T-helper 2 cell treated with Interferon-gamma antibody and Interleukin-4, amounts not matched to agents 5 μg/mL and 100 μg/mL, for 36 hours (primary cell): ENCODE data around the gene BEST2.
"Not testable (repeated sequence)": the region's sequence is repeated elsewhere in the genome, so short reads cannot be mapped to it uniquely, and the experiment has no call there.

Experiments
- DNase-seq: peaks from one replicate; pipeline ENCODE4 v3.0.0; 2021; ENCODE audit warnings: low spot score
- H3K27ac Mint-ChIP-seq: one replicate; pipeline ENCODE4 v1.8.0; 2021; ENCODE audit warnings: mild to moderate bottlenecking, mixed read lengths
- H3K27me3 Mint-ChIP-seq: one replicate; pipeline ENCODE4 v1.8.0; 2021; ENCODE audit warnings: low read depth, mixed read lengths
- H3K36me3 Mint-ChIP-seq: one replicate; pipeline ENCODE4 v1.8.0; 2021; ENCODE audit warnings: low read depth, mixed read lengths
- H3K4me1 Mint-ChIP-seq: one replicate; pipeline ENCODE4 v1.8.0; 2021; ENCODE audit warnings: low read depth, mixed read lengths
- H3K4me3 Mint-ChIP-seq: one replicate; pipeline ENCODE4 v1.8.0; 2022; ENCODE audit warnings: mild to moderate bottlenecking, moderate library complexity, mixed read lengths
- H3K9me3 Mint-ChIP-seq: one replicate; pipeline ENCODE4 v1.8.0; 2021; ENCODE audit warnings: mixed read lengths

Gene BEST2

GRCh38 chr19:12791345-12792050 lies 39.9 kb downstream of the BEST2 start, which contains the start of gene JUNB:
Gene JUNB (plus strand): TSS chr19:12791486. CDS start chr19:12791772, 286 bp downstream.
- H3K36me3 Mint-ChIP-seq = peaks cover 11% of the 10 kb centered on the region
- H3K4me1 Mint-ChIP-seq = peaks cover 38% of the 10 kb centered on the region
- H3K27me3 Mint-ChIP-seq = no peaks in the 10 kb centered on the region
- peak within 1 kb of the TSS; percentile 95 for H3K4me3 Mint-ChIP-seq
- peak; percentile 97 for DNase-seq
- H3K27ac Mint-ChIP-seq = peak within 1 kb of the TSS; percentile 98
- H3K9me3 Mint-ChIP-seq = no peaks in the 10 kb centered on the region

DNA sequence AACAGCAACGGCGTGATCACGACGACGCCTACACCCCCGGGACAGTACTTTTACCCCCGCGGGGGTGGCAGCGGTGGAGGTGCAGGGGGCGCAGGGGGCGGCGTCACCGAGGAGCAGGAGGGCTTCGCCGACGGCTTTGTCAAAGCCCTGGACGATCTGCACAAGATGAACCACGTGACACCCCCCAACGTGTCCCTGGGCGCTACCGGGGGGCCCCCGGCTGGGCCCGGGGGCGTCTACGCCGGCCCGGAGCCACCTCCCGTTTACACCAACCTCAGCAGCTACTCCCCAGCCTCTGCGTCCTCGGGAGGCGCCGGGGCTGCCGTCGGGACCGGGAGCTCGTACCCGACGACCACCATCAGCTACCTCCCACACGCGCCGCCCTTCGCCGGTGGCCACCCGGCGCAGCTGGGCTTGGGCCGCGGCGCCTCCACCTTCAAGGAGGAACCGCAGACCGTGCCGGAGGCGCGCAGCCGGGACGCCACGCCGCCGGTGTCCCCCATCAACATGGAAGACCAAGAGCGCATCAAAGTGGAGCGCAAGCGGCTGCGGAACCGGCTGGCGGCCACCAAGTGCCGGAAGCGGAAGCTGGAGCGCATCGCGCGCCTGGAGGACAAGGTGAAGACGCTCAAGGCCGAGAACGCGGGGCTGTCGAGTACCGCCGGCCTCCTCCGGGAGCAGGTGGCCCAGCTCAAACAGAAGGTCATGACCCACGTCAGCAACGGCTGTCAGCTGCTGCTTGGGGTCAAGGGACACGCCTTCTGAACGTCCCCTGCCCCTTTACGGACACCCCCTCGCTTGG lies 40.7 kb downstream of the BEST2 start:
- peaks cover 13% of the 10 kb centered on the region for H3K36me3 Mint-ChIP-seq
- H3K27me3 Mint-ChIP-seq = no peaks in the 10 kb centered on the region
- peak overlapping the region; percentile 98 for H3K27ac Mint-ChIP-seq
- peaks cover 38% of the 10 kb centered on the region for H3K4me1 Mint-ChIP-seq
- H3K4me3 Mint-ChIP-seq = peak overlapping the region; percentile 95
- peak; percentile 76 for DNase-seq
- no peaks in the 10 kb centered on the region for H3K9me3 Mint-ChIP-seq

GRCh38 chr19:12792853-12793289 lies 41.3 kb downstream of the BEST2 start:
- peak overlapping the region; percentile 98 for H3K27ac Mint-ChIP-seq
- peaks cover 38% of the 10 kb centered on the region for H3K4me1 Mint-ChIP-seq
- H3K4me3 Mint-ChIP-seq = peak overlapping the region; percentile 95
- DNase-seq = no peak
- peaks cover 13% of the 10 kb centered on the region for H3K36me3 Mint-ChIP-seq
- no peaks in the 10 kb centered on the region for H3K27me3 Mint-ChIP-seq
- H3K9me3 Mint-ChIP-seq = no peaks in the 10 kb centered on the region

GRCh38 chr19:12793290-12794195 lies 42.0 kb downstream of the BEST2 start:
- Mint-ChIP-seq H3K4me3 (peak overlapping the region; percentile 95), H3K36me3 (peaks cover 13% of the 10 kb centered on the region), H3K9me3 (no peaks in the 10 kb centered on the region), H3K4me1 (peaks cover 34% of the 10 kb centered on the region), H3K27ac (peak overlapping the region; percentile 98), H3K27me3 (no peaks in the 10 kb centered on the region)
- DNase-seq = peak; percentile 95

- no peaks in the 10 kb centered on the region for H3K27me3 Mint-ChIP-seq
- H3K4me3 Mint-ChIP-seq = peak overlapping the region; percentile 79
Observed at GRCh38 chr19:12794196-12794941, 42.8 kb downstream of the BEST2 start.

DNA sequence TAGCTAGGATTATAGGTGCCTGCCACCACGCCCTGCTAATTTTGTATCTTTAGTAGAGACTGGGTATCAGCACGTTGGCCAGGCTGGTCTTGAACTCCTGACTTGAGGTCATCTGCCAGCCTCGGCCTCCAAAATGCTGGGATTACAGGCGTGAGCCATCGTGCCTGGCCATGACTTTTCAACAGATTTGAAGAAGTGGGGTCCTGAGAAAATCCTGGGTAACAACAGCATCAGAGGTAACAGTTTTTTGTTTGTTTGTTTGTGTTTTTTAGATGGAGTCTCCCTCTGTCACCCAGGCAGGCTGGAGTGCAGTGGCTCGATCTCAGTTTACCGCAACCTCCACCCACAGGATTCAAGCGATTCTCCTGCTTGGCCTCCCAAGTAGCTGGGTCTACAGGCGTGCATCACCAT lies 43.4 kb downstream of the BEST2 start:
- Mint-ChIP-seq H3K9me3 (no peaks in the 10 kb centered on the region), H3K27me3 (no peaks in the 10 kb centered on the region), H3K4me3 (peak overlapping the region; percentile 79), H3K36me3 (peaks cover 15% of the 10 kb centered on the region), H3K27ac (no peak overlapping the region), H3K4me1 (peaks cover 31% of the 10 kb centered on the region)
- DNase-seq = no peak

More at GRCh38 chr19:12794196-12794941, 42.8 kb downstream of the BEST2 start:
- peaks cover 29% of the 10 kb centered on the region for H3K4me1 Mint-ChIP-seq
- no peak for DNase-seq
- H3K36me3 Mint-ChIP-seq = peaks cover 15% of the 10 kb centered on the region
- H3K27ac Mint-ChIP-seq = peak overlapping the region; percentile 94
- no peaks in the 10 kb centered on the region for H3K9me3 Mint-ChIP-seq

DNA sequence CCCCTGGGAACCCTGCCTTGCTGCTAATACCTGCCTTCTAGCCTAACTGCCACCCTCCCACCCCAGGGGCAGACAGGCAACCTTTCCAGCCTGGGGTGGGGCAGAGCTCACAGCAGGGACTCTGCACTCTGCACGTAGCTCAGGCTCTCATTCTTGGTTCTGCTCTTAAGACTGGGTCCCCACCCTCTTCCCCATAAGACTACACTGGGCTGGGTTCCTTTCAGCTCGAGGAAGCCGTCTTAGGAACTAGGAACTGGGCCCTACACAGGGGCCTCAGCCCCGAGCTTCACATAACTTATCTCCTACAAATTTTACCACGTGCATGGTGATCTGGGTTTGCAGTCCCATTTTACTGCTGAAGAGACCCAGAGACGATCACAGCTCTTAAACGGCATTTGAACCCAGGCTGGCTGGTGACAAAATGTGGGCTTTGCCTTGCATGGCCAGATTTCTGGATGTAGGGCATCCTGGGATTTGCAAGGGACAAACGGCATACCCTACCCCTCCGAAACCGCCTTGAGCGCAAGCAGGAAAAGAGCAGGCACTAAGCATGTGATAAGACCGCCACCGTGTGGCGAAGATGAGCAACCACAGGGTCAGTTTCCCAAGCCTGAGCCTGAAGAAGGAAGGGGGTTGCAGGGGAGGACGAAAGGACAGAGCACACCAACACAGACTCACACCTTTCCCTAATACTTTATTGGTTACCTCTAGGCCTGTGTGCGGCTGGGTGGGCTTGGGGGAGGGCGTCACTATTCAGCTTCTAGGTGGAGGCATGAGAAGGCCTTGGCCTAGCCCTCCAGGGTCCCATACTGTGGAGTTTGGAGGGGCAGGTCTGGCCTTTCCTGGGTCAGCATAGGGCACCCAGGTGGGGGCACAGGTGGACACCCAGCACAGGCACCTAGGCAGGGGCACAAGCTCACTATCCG lies 44.8 kb downstream of the BEST2 start:
- H3K4me3 Mint-ChIP-seq = peak overlapping the region; percentile 84
- H3K27ac Mint-ChIP-seq = peak overlapping the region; percentile 84
- peak; percentile 73 for DNase-seq
- H3K4me1 Mint-ChIP-seq = peaks cover 28% of the 10 kb centered on the region
- H3K27me3 Mint-ChIP-seq = no peaks in the 10 kb centered on the region
- H3K36me3 Mint-ChIP-seq = peaks cover 21% of the 10 kb centered on the region
- H3K9me3 Mint-ChIP-seq = no peaks in the 10 kb centered on the region

DNA sequence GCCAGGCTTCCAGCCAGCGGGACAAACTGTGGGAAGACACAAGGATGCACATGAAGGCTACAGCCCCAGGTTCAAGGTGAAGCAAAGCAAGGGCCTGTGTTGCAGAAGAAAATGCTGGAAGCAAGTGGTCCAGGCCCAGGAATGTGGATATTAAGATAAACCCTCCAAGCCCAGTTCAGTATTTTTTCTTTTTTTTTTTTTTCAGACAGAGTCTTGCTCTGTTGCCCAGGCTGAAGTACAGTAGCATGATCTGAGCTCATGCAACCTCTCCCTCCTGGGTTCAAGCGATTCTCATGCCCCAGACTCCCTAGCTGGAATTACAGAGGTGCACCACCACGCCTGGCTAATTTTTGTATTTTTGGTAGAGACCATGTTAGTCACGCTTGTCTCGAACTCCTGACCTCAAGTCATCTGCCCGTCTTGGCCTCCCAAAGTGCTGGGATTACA lies 45.6 kb downstream of the BEST2 start:
- Mint-ChIP-seq H3K27me3 (no peaks in the 10 kb centered on the region), H3K9me3 (no peaks in the 10 kb centered on the region), H3K27ac (no peak overlapping the region), H3K4me3 (no peak overlapping the region), H3K4me1 (peaks cover 29% of the 10 kb centered on the region), H3K36me3 (peaks cover 21% of the 10 kb centered on the region)
- DNase-seq = no peak

DNA sequence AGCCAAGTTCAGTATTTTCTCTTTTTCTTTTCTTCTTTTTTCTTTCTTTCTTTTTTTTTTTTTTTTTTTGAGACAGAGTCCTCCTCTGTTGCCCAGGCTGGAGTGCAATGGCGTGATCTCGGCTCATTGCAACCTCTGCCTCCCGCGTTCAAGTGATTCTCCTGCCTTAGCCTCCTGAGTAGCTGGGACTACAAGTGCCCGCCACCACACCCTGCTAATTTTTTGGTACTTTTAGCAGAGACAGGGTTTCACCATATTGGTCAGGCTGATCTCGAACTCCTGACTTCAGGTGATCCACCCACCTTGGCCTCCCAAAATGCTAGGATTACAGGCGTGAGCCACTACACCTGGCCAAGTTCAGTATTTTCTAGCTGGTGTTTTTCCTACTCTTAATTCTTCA lies 46.0 kb downstream of the BEST2 start:
- not testable (repeated sequence) for H3K27me3 Mint-ChIP-seq, DNase-seq, H3K27ac Mint-ChIP-seq, H3K9me3 Mint-ChIP-seq, H3K4me3 Mint-ChIP-seq
- H3K36me3 Mint-ChIP-seq = peaks cover 17% of the 10 kb centered on the region
- H3K4me1 Mint-ChIP-seq = peaks cover 33% of the 10 kb centered on the region

DNA sequence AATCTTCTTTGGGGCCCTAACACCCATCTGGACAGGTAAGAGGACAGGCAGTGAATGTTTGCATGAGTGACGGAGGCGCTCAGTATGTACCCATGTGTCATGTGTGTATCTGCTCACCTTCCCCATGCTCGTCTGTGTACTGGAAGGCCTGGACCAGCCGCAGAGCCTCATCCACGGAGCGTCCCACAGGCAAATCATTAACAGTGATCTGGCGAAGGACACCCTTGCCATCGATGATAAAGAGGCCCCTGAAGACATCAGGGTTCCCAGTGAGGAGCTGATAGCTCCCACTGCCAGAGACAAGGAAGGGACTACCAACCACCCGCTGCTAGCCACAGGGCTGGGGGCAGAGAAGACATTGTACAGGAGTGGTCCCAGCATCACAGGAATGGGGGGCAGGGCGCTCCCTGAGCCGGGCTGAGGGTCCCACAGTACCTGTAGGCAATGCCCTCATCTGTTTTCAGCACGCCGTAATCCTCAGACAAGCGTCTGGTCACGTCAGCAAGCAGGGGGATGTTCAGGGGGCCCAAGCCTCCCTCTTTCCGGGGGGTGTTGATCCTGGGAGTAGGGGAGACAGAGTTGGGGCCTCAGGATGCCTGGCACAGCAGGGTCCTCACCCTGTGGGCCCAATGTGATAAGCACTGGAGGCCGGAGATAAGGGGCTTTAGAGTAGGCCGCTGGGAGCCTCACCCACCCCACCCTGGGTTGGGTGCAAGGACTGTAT lies 48.3 kb downstream of the BEST2 start:
- H3K9me3 Mint-ChIP-seq = no peaks in the 10 kb centered on the region
- H3K27ac Mint-ChIP-seq = no peak overlapping the region
- no peaks in the 10 kb centered on the region for H3K27me3 Mint-ChIP-seq
- peaks cover 26% of the 10 kb centered on the region for H3K4me1 Mint-ChIP-seq
- DNase-seq = no peak
- peak overlapping the region; percentile 88 for H3K4me3 Mint-ChIP-seq
- H3K36me3 Mint-ChIP-seq = peaks cover 13% of the 10 kb centered on the region

DNA sequence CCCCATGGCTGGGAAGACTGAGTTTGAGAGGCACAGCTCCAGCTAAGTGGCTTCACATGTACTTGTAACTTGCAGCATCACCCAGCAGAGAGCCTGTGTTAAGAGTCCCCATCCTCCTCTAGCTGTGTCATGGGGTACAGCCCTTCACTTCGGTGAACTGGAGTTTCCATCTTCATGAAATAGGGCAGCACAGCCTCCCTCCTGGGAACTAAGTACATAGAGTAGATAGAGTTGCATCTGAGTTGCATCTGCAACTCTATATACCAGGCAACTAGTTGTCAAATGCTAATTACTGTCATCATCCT lies 48.8 kb downstream of the BEST2 start:
- H3K27ac Mint-ChIP-seq = peak overlapping the region; percentile 84

GRCh38 chr19:12800923-12801465 lies 49.4 kb downstream of the BEST2 start:
- H3K4me3 Mint-ChIP-seq = peak overlapping the region; percentile 88
- no peaks in the 10 kb centered on the region for H3K27me3 Mint-ChIP-seq
- peaks cover 23% of the 10 kb centered on the region for H3K4me1 Mint-ChIP-seq
- DNase-seq = no peak
- H3K9me3 Mint-ChIP-seq = no peaks in the 10 kb centered on the region
- H3K36me3 Mint-ChIP-seq = peaks cover 13% of the 10 kb centered on the region
- peak overlapping the region; percentile 84 for H3K27ac Mint-ChIP-seq

More for the DNA sequence above, 48.8 kb downstream of the BEST2 start:
- DNase-seq = no peak
- Mint-ChIP-seq H3K4me3 (peak overlapping the region; percentile 88), H3K36me3 (peaks cover 13% of the 10 kb centered on the region), H3K4me1 (peaks cover 25% of the 10 kb centered on the region), H3K27me3 (no peaks in the 10 kb centered on the region), H3K9me3 (no peaks in the 10 kb centered on the region)
